H9 (cell line): ENCODE results near the gene SLC9A9. TPM values are rescaled to one million over a fixed set of nuclear protein-coding genes. Genes with fewer than 3 reads are reported as not detected.

Source experiments
- DNase-seq: peaks from one replicate; pipeline ENCODE4 v3.0.0-alpha.2; 2017
- H2AFZ ChIP-seq: one replicate; pipeline ENCODE4 v1.6.1; 2013; ENCODE audit warnings: mild to moderate bottlenecking, low read length, control low read depth, moderate library complexity
- H2AK5ac ChIP-seq: 2 replicates; pipeline ENCODE4 v1.6.1; 2013; ENCODE audit warnings: low read length, control low read depth, mixed read lengths; ENCODE audit not compliant: insufficient read length
- H2BK120ac ChIP-seq: one replicate; pipeline ENCODE4 v1.6.1; 2013; ENCODE audit warnings: low read depth, mild to moderate bottlenecking, low read length, control low read depth, inconsistent platforms; ENCODE audit not compliant: poor library complexity, severe bottlenecking
- H2BK12ac ChIP-seq: 2 replicates; pipeline ENCODE4 v1.6.1; 2013; ENCODE audit warnings: low read length, control low read depth, mixed read lengths, low read depth; ENCODE audit not compliant: insufficient read length
- H2BK15ac ChIP-seq: 2 replicates; pipeline ENCODE4 v1.6.1; 2013; ENCODE audit warnings: low read depth, low read length, control low read depth
- H2BK20ac ChIP-seq: one replicate; pipeline ENCODE4 v1.6.1; 2013; ENCODE audit warnings: low read depth, mild to moderate bottlenecking, low read length, control low read depth, inconsistent platforms; ENCODE audit not compliant: poor library complexity, severe bottlenecking
- H2BK5ac ChIP-seq: 2 replicates; pipeline ENCODE4 v1.6.1; 2013; ENCODE audit warnings: low read length, control low read depth, mixed read lengths; ENCODE audit not compliant: insufficient read length
- H3K14ac ChIP-seq: 2 replicates; pipeline ENCODE4 v1.6.1; 2013; ENCODE audit warnings: low read length, control low read depth; ENCODE audit not compliant: insufficient read depth
- H3K18ac ChIP-seq: 2 replicates; pipeline ENCODE4 v1.6.1; 2013; ENCODE audit warnings: low read depth, mild to moderate bottlenecking, mixed read lengths, low read length, control low read depth; ENCODE audit not compliant: insufficient read length
- H3K23ac ChIP-seq: 2 replicates; pipeline ENCODE4 v1.6.1; 2013; ENCODE audit warnings: low read length, control low read depth, mixed read lengths, low read depth; ENCODE audit not compliant: insufficient read length
- H3K23me2 ChIP-seq: 2 replicates; pipeline ENCODE4 v1.6.1; 2013; ENCODE audit warnings: low read depth, mild to moderate bottlenecking, mixed read lengths, low read length, control low read depth; ENCODE audit not compliant: insufficient read length, poor library complexity, severe bottlenecking
- H3K27ac ChIP-seq: 2 replicates; pipeline ENCODE4 v1.5.1; 2013; ENCODE audit warnings: low read length, control low read depth, mixed read lengths, low read depth; ENCODE audit not compliant: insufficient read length
- H3K27me3 ChIP-seq: 2 replicates; pipeline ENCODE4 v1.6.1; 2013; ENCODE audit warnings: low read length, control low read depth, inconsistent platforms; ENCODE audit not compliant: insufficient read depth
- H3K4ac ChIP-seq: 2 replicates; pipeline ENCODE4 v1.6.1; 2013; ENCODE audit warnings: low read depth, mild to moderate bottlenecking, control low read depth, inconsistent platforms, low read length, moderate library complexity
- H3K4me1 ChIP-seq: 2 replicates; pipeline ENCODE4 v1.6.1; 2013; ENCODE audit warnings: low read length, control low read depth, inconsistent platforms; ENCODE audit not compliant: insufficient read depth
- H3K4me2 ChIP-seq: 2 replicates; pipeline ENCODE4 v1.6.1; 2013; ENCODE audit warnings: low read length, control low read depth, mixed read lengths; ENCODE audit not compliant: insufficient read length, insufficient read depth
- H3K56ac ChIP-seq: 2 replicates; pipeline ENCODE4 v1.6.1; 2013; ENCODE audit warnings: low read depth, mild to moderate bottlenecking, mixed read lengths, low read length, control low read depth; ENCODE audit not compliant: insufficient read length
- H3K79me1 ChIP-seq: 2 replicates; pipeline ENCODE4 v1.6.1; 2013; ENCODE audit warnings: low read depth, mild to moderate bottlenecking, moderate library complexity, low read length, control low read depth, inconsistent platforms; ENCODE audit not compliant: insufficient read depth, poor library complexity, severe bottlenecking
- H3K79me2 ChIP-seq: 2 replicates; pipeline ENCODE4 v1.6.1; 2013; ENCODE audit warnings: low read length, control low read depth, inconsistent platforms; ENCODE audit not compliant: insufficient read depth
- H3K9ac ChIP-seq: 2 replicates; pipeline ENCODE4 v1.6.1; 2013; ENCODE audit warnings: low read length, control low read depth, mixed read lengths; ENCODE audit not compliant: insufficient read length; ENCODE audit errors: extremely low read depth
- H3K9me3 ChIP-seq: one replicate; pipeline ENCODE4 v1.6.1; 2013; ENCODE audit warnings: low read depth, low read length, inconsistent platforms; ENCODE audit not compliant: control insufficient read depth
- H3T11ph ChIP-seq: one replicate; pipeline ENCODE4 v1.6.1; 2013; ENCODE audit warnings: mild to moderate bottlenecking, low read length, control low read depth, inconsistent platforms
- H4K20me1 ChIP-seq: one replicate; pipeline ENCODE4 v1.6.1; 2013; ENCODE audit not compliant: control insufficient read depth, insufficient read length, insufficient read depth
- H4K5ac ChIP-seq: 2 replicates; pipeline ENCODE4 v1.6.1; 2013; ENCODE audit warnings: low read depth, mild to moderate bottlenecking, mixed read lengths, low read length, control low read depth; ENCODE audit not compliant: insufficient read length
- H4K8ac ChIP-seq: replicated peaks from 2 replicates; pipeline ENCODE4 v1.6.1; 2013; ENCODE audit warnings: low read length, control low read depth, mixed read lengths, low read depth; ENCODE audit not compliant: insufficient read length
- H4K91ac ChIP-seq: 2 replicates; pipeline ENCODE4 v1.6.1; 2013; ENCODE audit warnings: low read depth, mild to moderate bottlenecking, moderate library complexity, mixed read lengths, low read length, control low read depth; ENCODE audit not compliant: insufficient read length
- H3K27ac Mint-ChIP-seq, 3 experiments: 2 replicates in 2 of 3; 3 replicates in 1 of 3; pipeline ENCODE4 v1.8.0; 2020 to 2021; ENCODE audit warnings: mixed read lengths in 3 of 3, mild to moderate bottlenecking in 1 of 3, moderate library complexity in 1 of 3
- H3K27me3 Mint-ChIP-seq: 2 replicates; pipeline ENCODE4 v1.8.0; 2021; ENCODE audit warnings: low read depth, mild to moderate bottlenecking, moderate library complexity, mixed read lengths
- H3K36me3 Mint-ChIP-seq, 3 experiments: 2 replicates in 2 of 3; 3 replicates in 1 of 3; pipeline ENCODE4 v1.8.0; 2020 to 2021; ENCODE audit warnings: low read depth in 3 of 3, mixed read lengths in 3 of 3; ENCODE audit not compliant: insufficient read depth in 1 of 3
- H3K4me1 Mint-ChIP-seq, 2 experiments: 2 replicates each; pipeline ENCODE4 v1.8.0; 2020; ENCODE audit warnings: mixed read lengths in 2 of 2
- H3K4me3 Mint-ChIP-seq, 2 experiments: 2 replicates in 1 of 2; 3 replicates in 1 of 2; pipeline ENCODE4 v1.8.0; 2020 to 2021; ENCODE audit warnings: mild to moderate bottlenecking in 2 of 2, mixed read lengths in 2 of 2, moderate library complexity in 1 of 2
- H3K9me3 Mint-ChIP-seq, 2 experiments: 2 replicates in 1 of 2; 3 replicates in 1 of 2; pipeline ENCODE4 v1.8.0; 2020; ENCODE audit warnings: mild to moderate bottlenecking in 2 of 2, mixed read lengths in 2 of 2, moderate library complexity in 1 of 2
- CTCF ChIP-seq: fragments of 200-600 bp; sonication (generic); conservative IDR thresholded peaks from 3 replicates; pipeline ENCODE4 v1.8.0; 2021; ENCODE audit warnings: antibody characterized with exemption, mild to moderate bottlenecking
- WGBS: extraction: QIAGEN DNeasy Blood & Tissue Kit; methylation state at CpG from one replicate; pipeline ENCODE4 v1.1.7; 2013; ENCODE audit warnings: missing lambda C conversion rate, low lambda C conversion rate, mixed read lengths; ENCODE audit not compliant: insufficient read length; ENCODE audit errors: extremely low coverage; 5-methylcytosine and 5-hydroxymethylcytosine counted together
- total RNA-seq: library from RNA; stranded (reverse); gene quantifications from 2 replicates; pipeline ENCODE4 v1.2.1, GENCODE V29; 2021

The SLC9A9 gene
- total RNA-seq, 1 experiment from 2014 or later = 0.35 TPM

DNA sequence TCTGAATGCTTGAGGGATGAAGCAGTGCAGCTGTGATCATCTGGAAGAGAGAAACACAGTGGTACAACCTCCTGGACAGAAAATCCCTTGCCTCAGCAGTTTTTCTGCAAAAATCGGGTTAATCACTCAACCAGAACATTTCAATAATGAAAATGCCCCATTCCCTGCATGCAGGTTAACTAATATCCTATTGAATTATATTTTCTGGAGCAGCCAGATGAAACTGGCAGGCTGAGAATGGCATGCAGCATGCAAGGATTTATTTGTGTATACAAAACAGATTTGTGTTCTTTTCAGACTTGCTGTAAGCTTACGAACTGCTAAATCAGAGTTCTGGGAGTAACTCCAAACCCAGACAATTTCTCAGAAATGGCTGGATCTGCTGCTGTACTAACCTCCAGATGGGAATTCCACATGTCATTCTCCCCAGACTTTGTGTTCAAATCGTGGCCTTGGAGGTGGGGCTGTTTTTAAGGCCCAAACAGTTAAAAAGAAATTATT lies 39.1 kb downstream of the SLC9A9 start:
- H3K9me3 ChIP-seq = no peaks in the 10 kb centered on the region
- H3K27ac Mint-ChIP-seq = no peak overlapping the region

More for the DNA sequence above, 39.1 kb downstream of the SLC9A9 start:
- Histone ChIP-seq H2BK5ac (no peak overlapping the region), H2AK5ac (no peak overlapping the region), H3T11ph (no peak overlapping the region), H2BK120ac (no peak overlapping the region), H3K79me2 (no peaks in the 10 kb centered on the region), H4K91ac (no peak overlapping the region), H3K4me2 (no peak overlapping the region), H3K4me1 (no peaks in the 10 kb centered on the region), H3K23me2 (no peaks in the 10 kb centered on the region), H4K5ac (no peak overlapping the region), H3K79me1 (no peaks in the 10 kb centered on the region), H3K9ac (no peak overlapping the region), H3K56ac (no peak overlapping the region), H4K20me1 (no peaks in the 10 kb centered on the region), H3K27ac (no peak overlapping the region), H4K8ac (no peak overlapping the region), H2BK15ac (no peak overlapping the region), H3K4ac (no peak overlapping the region), H3K23ac (no peak overlapping the region), H3K14ac (no peak overlapping the region), H3K18ac (no peak overlapping the region), H2BK20ac (no peak overlapping the region), H2AFZ (no peak overlapping the region), H2BK12ac (no peak overlapping the region), H3K27me3 (no peaks in the 10 kb centered on the region)
- Mint-ChIP-seq H3K27me3 (no peaks in the 10 kb centered on the region), H3K9me3 (no peaks in the 10 kb centered on the region), H3K4me1 (peaks cover 8 to 11% of the 10 kb centered on the region in 2 experiments), H3K36me3 (no peaks in the 10 kb centered on the region), H3K4me3 (no peak overlapping the region)
- WGBS = no CpG with 5 or more reads among the region's 3 CpGs
- no peak for TF ChIP-seq CTCF
- no peak for DNase-seq
